Astrocyte (in vitro differentiated cells and primary cell): Measurements from ENCODE around the gene ZNF79. TPM values are rescaled to one million over a fixed set of nuclear protein-coding genes. Genes with fewer than 3 reads are reported as not detected.

Source experiments
- DNase-seq: peaks from one replicate; pipeline ENCODE4 v3.0.0-alpha.2; 2010; ENCODE audit warnings: low read depth
- FAIRE-seq: peaks from 2 replicates; lab custom pipeline; 2011; peaks lifted over from hg19 to GRCh38; lab: Jason Lieb, UNC
- H2AFZ ChIP-seq: 2 replicates; pipeline ENCODE4 v1.6.0; 2012; ENCODE audit warnings: low read depth, low read length, inconsistent platforms
- H3K27ac ChIP-seq: 2 replicates; pipeline ENCODE4 v1.5.1; 2011; ENCODE audit warnings: low read depth, low read length, inconsistent platforms
- H3K27me3 ChIP-seq: 2 replicates; pipeline ENCODE4 v1.6.0; 2011; ENCODE audit warnings: low read length, inconsistent platforms; ENCODE audit not compliant: insufficient read depth
- H3K36me3 ChIP-seq: 2 replicates; pipeline ENCODE4 v1.5.1; 2011; ENCODE audit warnings: low read length, inconsistent platforms; ENCODE audit not compliant: insufficient read depth
- H3K4me1 ChIP-seq: 2 replicates; pipeline ENCODE4 v1.5.1; 2011; ENCODE audit warnings: low read length, inconsistent platforms; ENCODE audit not compliant: insufficient read depth
- H3K4me2 ChIP-seq: 2 replicates; pipeline ENCODE4 v1.6.0; 2012; ENCODE audit warnings: low read length, inconsistent platforms
- H3K4me3 ChIP-seq: 2 replicates; pipeline ENCODE4 v1.5.1; 2011; ENCODE audit warnings: low read depth, mild to moderate bottlenecking, low read length, inconsistent platforms; ENCODE audit not compliant: insufficient read depth
- H3K79me2 ChIP-seq: 2 replicates; pipeline ENCODE4 v1.6.0; 2012; ENCODE audit warnings: mild to moderate bottlenecking, low read length, inconsistent platforms; ENCODE audit not compliant: insufficient read depth
- H3K9ac ChIP-seq: 2 replicates; pipeline ENCODE4 v1.6.0; 2012; ENCODE audit warnings: mild to moderate bottlenecking, low read length, inconsistent platforms
- H3K9me3 ChIP-seq: 2 replicates; pipeline ENCODE4 v1.5.1; 2012; ENCODE audit warnings: low read depth, mild to moderate bottlenecking, low read length, inconsistent platforms; ENCODE audit not compliant: insufficient read depth
- H4K20me1 ChIP-seq: 2 replicates; pipeline ENCODE4 v1.6.0; 2012; ENCODE audit warnings: low read length, inconsistent platforms; ENCODE audit not compliant: insufficient read depth
- H3K27ac Mint-ChIP-seq: one replicate; pipeline ENCODE4 v1.8.0; 2021; ENCODE audit warnings: mild to moderate bottlenecking, mixed read lengths; ENCODE audit not compliant: unreplicated experiment
- H3K27me3 Mint-ChIP-seq: one replicate; pipeline ENCODE4 v1.8.0; 2021; ENCODE audit warnings: low read depth, mixed read lengths; ENCODE audit not compliant: unreplicated experiment
- H3K36me3 Mint-ChIP-seq: one replicate; pipeline ENCODE4 v1.8.0; 2021; ENCODE audit warnings: low read depth, mixed read lengths; ENCODE audit not compliant: unreplicated experiment
- H3K4me1 Mint-ChIP-seq: one replicate; pipeline ENCODE4 v1.8.0; 2021; ENCODE audit warnings: low read depth, mixed read lengths; ENCODE audit not compliant: unreplicated experiment
- H3K4me3 Mint-ChIP-seq: one replicate; pipeline ENCODE4 v1.8.0; 2021; ENCODE audit warnings: mild to moderate bottlenecking, moderate library complexity, mixed read lengths; ENCODE audit not compliant: unreplicated experiment
- H3K9me3 Mint-ChIP-seq: one replicate; pipeline ENCODE4 v1.8.0; 2021; ENCODE audit warnings: mild to moderate bottlenecking, mixed read lengths; ENCODE audit not compliant: unreplicated experiment
- CTCF ChIP-seq: IDR thresholded peaks from 2 replicates; pipeline ENCODE4 v1.5.1; 2011; ENCODE audit warnings: low read depth, mild to moderate bottlenecking, inconsistent platforms, low read length, moderate library complexity; ENCODE audit not compliant: insufficient read depth
- EZH2 ChIP-seq: IDR thresholded peaks from 2 replicates; pipeline ENCODE4 v1.6.1; 2012; ENCODE audit warnings: mild to moderate bottlenecking, low read length, inconsistent platforms; ENCODE audit not compliant: insufficient read depth
- total RNA-seq: library from RNA; stranded (reverse); gene quantifications from 2 replicates; pipeline ENCODE4 v1.2.1, GENCODE V29; 2021

Gene ZNF79
- total RNA-seq, 1 donor from 2014 or later, result 11.5 TPM

GRCh38 chr9:127405344-127406125 is 18.6 kb upstream of the ZNF79 start:
- Histone ChIP-seq H3K27me3 (no peaks in the 10 kb centered on the region), H3K27ac (no peak overlapping the region), H3K9me3 (no peaks in the 10 kb centered on the region), H3K79me2 (no peaks in the 10 kb centered on the region), H2AFZ (no peak overlapping the region), H3K4me3 (no peak overlapping the region), H3K36me3 (no peaks in the 10 kb centered on the region), H3K9ac (no peak overlapping the region), H3K4me1 (no peaks in the 10 kb centered on the region), H3K4me2 (no peak overlapping the region), H4K20me1 (no peaks in the 10 kb centered on the region)
- Mint-ChIP-seq H3K27me3 (no peaks in the 10 kb centered on the region), H3K4me1 (no peaks in the 10 kb centered on the region), H3K4me3 (no peak overlapping the region), H3K9me3 (no peaks in the 10 kb centered on the region), H3K27ac (no peak overlapping the region), H3K36me3 (peaks cover 6% of the 10 kb centered on the region)
- DNase-seq (no peak), FAIRE-seq (no peak)
- TF ChIP-seq EZH2, result no peak
- no peak for TF ChIP-seq CTCF

DNA sequence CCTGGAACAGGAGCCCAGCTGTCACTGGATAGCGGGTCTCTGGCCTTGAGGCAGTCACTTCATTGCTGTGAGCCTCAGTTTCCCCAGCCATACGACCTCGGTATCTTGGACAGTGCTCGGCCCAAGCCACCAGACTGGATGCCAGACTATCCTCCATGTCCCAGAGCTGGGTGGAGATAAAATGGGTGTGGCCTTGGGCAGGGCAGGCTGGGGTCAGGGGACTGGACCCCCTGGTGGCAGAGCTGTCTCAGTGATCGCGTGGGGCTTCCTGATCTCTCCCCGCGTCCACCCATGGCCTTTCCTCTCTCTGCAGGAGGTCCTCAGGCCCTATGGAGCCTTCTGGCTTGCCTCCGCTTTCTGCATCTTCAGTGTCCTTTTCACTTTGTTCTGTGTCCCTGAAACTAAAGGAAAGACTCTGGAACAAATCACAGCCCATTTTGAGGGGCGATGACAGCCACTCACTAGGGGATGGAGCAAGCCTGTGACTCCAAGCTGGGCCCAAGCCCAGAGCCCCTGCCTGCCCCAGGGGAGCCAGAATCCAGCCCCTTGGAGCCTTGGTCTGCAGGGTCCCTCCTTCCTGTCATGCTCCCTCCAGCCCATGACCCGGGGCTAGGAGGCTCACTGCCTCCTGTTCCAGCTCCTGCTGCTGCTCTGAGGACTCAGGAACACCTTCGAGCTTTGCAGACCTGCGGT is 17.2 kb upstream of the ZNF79 start:
- H3K9me3 ChIP-seq, result no peaks in the 10 kb centered on the region
- Mint-ChIP-seq H3K27me3 (no peaks in the 10 kb centered on the region), H3K4me1 (no peaks in the 10 kb centered on the region), H3K36me3 (peaks cover 4% of the 10 kb centered on the region), H3K4me3 (no peak overlapping the region), H3K9me3 (no peaks in the 10 kb centered on the region), H3K27ac (no peak overlapping the region)
- no peak overlapping the region for H3K27ac ChIP-seq
- no peak overlapping the region for H3K9ac ChIP-seq
- no peaks in the 10 kb centered on the region for H3K36me3 ChIP-seq
- H4K20me1 ChIP-seq, result no peaks in the 10 kb centered on the region
- no peaks in the 10 kb centered on the region for H3K27me3 ChIP-seq
- no peak overlapping the region for H3K4me2 ChIP-seq
- DNase-seq (no peak), FAIRE-seq (no peak)
- no peak overlapping the region for H3K4me3 ChIP-seq
- H3K4me1 ChIP-seq, result no peaks in the 10 kb centered on the region
- TF ChIP-seq CTCF, result no peak
- no peak for TF ChIP-seq EZH2
- no peak overlapping the region for H2AFZ ChIP-seq
- H3K79me2 ChIP-seq, result no peaks in the 10 kb centered on the region

- Histone ChIP-seq H4K20me1 (no peaks in the 10 kb centered on the region), H3K9ac (no peak overlapping the region), H3K4me3 (no peak overlapping the region), H3K36me3 (no peaks in the 10 kb centered on the region), H3K79me2 (no peaks in the 10 kb centered on the region), H3K27ac (no peak overlapping the region), H3K4me1 (no peaks in the 10 kb centered on the region), H3K4me2 (no peak overlapping the region), H3K27me3 (no peaks in the 10 kb centered on the region), H2AFZ (no peak overlapping the region), H3K9me3 (no peaks in the 10 kb centered on the region)
- H3K27me3 Mint-ChIP-seq, result no peaks in the 10 kb centered on the region
- DNase-seq (no peak), FAIRE-seq (no peak)
- no peak overlapping the region for H3K27ac Mint-ChIP-seq
- H3K4me3 Mint-ChIP-seq, result peak overlapping the region; percentile 11
- peaks cover 4% of the 10 kb centered on the region for H3K36me3 Mint-ChIP-seq
- no peak for TF ChIP-seq EZH2
- H3K9me3 Mint-ChIP-seq, result no peaks in the 10 kb centered on the region
- H3K4me1 Mint-ChIP-seq, result no peaks in the 10 kb centered on the region
These were observed 16.7 kb upstream of the ZNF79 start for GRCh38 chr9:127407492-127407843.
